Measurements from ENCODE around the gene GAREM1. TPM values are rescaled to one million over a fixed set of nuclear protein-coding genes. Genes with fewer than 3 reads are reported as not detected.
"Not testable (repeated sequence)": the region's sequence is repeated elsewhere in the genome, so short reads cannot be mapped to it uniquely, and the experiment has no call there.

Gene GAREM1
- polyA plus RNA-seq, 3 donors: 29.3 to 31.7 (median 30.8) TPM

GRCh38 chr18:32293107-32293506 is 177.6 kb downstream of the GAREM1 start:
- DNase-seq: no peak

DNA sequence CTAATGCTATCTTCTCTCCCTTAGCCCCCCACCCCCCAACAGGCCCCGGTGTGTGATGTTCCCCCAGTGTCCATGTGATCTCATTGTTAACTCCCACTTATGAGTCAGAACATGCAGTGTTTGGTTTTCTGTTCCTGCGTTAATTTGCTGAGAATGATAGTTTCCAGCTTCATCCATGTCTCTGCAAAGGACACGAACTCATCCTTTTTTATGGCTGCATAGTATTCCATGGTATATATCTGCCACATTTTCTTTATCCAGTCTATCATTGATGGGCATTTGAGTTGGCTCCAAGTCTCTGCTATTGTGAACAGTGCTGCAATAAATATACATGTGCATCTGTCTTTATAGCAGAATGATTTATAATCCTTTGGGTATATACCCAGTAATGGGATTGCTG is 179.1 kb downstream of the GAREM1 start:
- DNase-seq: not testable (repeated sequence)

GRCh38 chr18:32290810-32291209 is 179.9 kb downstream of the GAREM1 start:
- DNase-seq: no peak

DNA sequence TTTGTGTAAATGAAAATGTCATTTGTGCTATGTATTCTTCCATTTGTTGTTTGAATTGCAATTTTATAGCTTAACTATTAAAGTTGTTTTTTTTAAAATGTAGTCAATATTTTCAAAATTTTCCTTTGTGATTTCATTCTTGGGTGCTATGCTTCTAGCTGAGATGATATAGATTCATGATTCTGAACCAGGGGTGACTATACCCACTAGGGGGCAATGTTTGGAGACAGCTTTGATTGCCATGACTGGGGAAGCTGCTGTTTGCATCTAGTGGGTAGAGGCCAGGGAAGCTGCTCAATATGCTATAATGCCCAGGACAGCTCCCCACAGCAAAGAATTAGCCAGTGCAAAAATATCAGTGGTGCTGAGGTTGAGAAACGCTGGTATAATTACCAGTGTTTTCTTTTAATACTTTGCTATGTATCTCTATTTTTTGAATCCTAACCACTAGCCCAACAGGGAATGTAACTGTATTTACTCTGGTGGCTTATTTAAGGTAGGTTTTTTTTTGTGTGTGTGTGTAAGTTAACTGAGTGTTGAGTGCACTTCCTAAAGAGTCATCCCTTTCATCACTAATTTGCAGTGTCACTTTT is 181.1 kb downstream of the GAREM1 start:
- no peak for DNase-seq

DNA sequence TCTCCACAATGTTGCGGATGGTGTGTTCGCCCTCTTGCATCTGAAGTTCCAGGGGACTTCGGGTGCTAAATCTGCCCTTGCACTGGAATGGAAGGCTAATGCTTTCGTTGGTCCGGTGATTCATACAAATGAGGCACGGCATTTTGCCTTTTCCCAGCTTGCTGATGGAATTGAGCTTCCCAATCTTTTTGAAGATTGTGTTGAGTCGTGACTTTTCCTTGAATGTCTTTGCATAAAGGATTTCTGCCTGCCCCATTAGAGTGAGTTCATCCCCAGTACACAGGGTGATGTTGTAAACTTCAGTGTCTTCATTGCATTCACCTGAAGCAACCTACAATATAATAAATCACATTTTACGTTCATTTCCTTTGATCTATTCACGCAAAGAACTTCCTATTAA is 182.8 kb downstream of the GAREM1 start:
- DNase-seq: no peak

GRCh38 chr18:32287249-32287648 is 183.4 kb downstream of the GAREM1 start:
- no peak for DNase-seq

- DNase-seq: no peak
These were observed 183.9 kb downstream of the GAREM1 start for GRCh38 chr18:32286749-32287148.

- no peak for DNase-seq
These were observed 186.4 kb downstream of the GAREM1 start for GRCh38 chr18:32284284-32284683.

- no peak for DNase-seq
These were observed 189.8 kb downstream of the GAREM1 start for GRCh38 chr18:32280911-32281310.

DNA sequence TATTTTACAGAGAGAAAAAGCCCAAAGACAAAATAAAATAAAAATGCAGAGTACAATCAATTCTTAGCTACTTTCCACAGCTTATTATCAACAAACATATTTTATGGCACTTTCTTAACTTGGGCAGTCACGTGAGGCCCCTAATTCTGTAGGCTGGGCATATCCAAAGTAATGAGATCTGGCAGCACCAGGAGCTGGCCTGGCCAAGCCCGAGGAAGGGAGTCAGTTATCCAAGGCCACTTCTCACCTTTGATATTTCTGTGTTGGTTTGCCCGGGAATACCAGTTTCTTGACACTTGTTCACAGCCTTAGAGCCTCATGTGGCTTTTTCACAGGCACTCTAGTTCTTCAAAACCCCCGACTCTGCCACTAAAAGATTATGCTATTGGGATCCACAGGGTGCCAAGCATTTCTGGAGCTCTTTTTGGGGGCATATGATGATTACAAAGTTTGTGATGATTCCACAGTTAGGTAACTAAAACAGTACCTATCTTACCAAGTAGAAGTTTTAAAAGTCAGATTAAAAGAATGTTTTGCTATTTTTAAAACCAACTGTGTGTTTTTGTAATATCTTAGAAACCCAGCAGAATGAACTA is 190.4 kb downstream of the GAREM1 start:
- no peak for DNase-seq

- DNase-seq: no peak
These were observed 192.4 kb downstream of the GAREM1 start for GRCh38 chr18:32278177-32278799.

- no peak for DNase-seq
These were observed 193.1 kb downstream of the GAREM1 start for GRCh38 chr18:32277549-32277948.

- DNase-seq: no peak
These were observed 193.8 kb downstream of the GAREM1 start for GRCh38 chr18:32276906-32277305.

DNA sequence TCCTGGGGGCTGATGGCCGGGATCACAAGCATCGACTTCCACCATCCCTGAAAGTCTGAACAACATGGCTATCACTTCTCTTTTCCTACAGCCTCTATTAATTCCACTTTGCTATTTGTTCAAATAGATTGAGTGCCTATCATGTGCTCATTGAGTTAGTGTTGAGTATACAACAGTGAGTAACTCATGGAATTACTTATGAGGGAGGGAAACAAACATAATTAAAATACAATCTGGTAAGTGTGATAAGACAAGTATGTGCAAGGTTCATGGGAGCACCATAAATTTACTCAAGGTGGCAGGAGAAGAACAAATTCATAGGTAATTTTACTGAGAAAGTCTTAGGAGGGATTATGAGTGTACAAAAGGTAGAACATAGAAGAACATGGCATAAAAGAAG is 194.4 kb downstream of the GAREM1 start:
- no peak for DNase-seq

GRCh38 chr18:32275221-32275620 is 195.5 kb downstream of the GAREM1 start:
- no peak for DNase-seq

- DNase-seq: no peak
These were observed 196.4 kb downstream of the GAREM1 start for GRCh38 chr18:32274307-32274706.

DNA sequence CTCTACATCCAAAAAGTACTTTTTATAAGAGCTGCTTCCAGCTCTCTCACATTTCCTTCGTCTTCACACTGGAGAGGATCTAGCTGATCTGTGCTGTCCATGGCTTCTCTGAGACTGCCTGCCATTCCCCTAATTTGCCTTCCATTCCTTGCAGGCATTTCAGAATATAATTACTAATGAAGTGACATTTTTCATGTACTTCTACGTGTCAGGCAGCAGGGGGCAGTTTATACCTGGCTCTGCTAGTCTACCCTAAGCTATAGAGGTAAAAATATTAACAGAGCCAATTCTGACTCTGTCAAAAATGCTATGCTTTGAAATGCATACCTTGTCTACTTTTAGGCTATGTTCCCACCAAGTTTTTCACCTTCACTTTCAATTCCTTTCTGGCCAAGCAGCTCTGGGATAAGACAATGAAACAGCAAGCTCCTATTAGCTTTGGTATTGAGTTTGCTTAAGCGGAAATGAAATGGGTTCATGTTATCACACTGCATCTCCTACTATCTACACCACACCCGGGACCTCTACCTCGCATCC is 198.9 kb downstream of the GAREM1 start:
- DNase-seq: no peak

GRCh38 chr18:32270341-32270740 is 200.3 kb downstream of the GAREM1 start:
- no peak for DNase-seq

DNA sequence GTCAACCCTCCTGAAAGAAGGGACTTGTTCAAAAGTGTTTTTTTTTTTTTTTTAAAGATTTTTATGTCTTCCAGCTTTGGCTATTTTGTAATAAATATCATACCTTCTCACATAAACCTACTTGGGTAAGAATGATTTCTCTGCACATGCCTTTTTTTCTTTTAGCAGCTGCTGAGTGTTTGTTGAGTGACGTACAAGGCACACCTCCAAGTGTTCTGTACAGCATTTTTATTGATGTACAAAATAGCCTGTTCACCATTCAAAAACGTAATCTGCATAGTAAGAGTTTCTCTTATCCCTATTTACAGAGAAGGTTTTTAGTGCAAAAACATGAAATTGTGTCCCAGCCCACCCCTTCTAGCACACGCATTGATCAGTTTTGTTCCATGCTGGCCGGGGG is 203.2 kb downstream of the GAREM1 start:
- no peak for DNase-seq

- peak; percentile 34 for DNase-seq
These were observed 206.3 kb downstream of the GAREM1 start for GRCh38 chr18:32264401-32264800.

DNA sequence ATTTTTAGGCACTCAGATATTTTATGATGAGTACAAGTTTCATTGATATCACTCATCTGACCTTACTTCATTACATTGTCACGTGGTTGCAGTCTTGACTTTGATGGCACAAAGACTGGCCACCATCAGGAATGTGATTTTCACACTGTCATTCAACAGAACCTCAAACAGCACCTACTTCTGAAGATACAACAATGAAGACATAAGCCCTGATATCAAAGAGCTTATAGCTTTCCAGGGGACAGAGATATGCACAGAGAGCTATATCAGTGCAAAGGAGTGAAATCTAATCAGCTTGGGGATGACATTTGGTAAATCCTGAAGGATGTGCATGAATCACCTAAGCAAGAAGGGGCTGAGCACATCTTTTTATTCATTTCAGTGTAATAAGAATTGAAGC is 208.6 kb downstream of the GAREM1 start:
- DNase-seq: no peak

- DNase-seq: no peak
These were observed 209.7 kb downstream of the GAREM1 start for GRCh38 chr18:32261003-32261402.

DNA sequence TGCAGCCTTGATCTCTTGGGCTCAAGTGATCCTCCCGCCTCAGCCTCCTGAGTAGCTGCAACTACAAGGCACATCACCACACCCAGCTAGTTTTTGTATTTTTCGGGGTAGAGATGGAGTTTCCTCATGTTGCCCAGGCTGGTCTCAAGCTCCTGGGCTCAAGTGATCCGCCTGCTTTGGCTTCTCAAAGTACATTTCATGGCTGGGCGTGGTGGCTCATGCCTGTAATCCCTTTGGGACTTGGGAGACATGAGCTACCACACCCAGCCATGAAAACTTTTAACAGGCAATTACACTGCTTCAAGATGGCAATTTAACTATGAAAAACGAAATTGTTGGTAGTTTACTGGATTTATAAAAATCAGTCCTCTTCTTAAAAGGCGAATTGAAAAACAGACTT is 211.1 kb downstream of the GAREM1 start:
- no peak for DNase-seq
